OCI-LY7 (cell line): ENCODE data around the gene RNF150. TPM values are rescaled to one million over a fixed set of nuclear protein-coding genes. Genes with fewer than 3 reads are reported as not detected.

Experiments
- BruUV-seq: library from RNA; stranded (reverse); fragments of 400-500 nt; replicated peaks from 2 replicates; lab custom pipeline; 2021; lab: Mats Ljungman, UMichigan
- CTCF ChIA-PET: fragments of 300-600 bp; sonication (Branson Sonifier 250); formaldehyde crosslinking; loops from one replicate; lab custom pipeline; 2022; ENCODE audit warnings: antibody characterized with exemption; ENCODE audit not compliant: unreplicated experiment; lab: Charles Lee
- POLR2A ChIA-PET: fragments of 300-600 bp; sonication (Branson Sonifier 250); formaldehyde crosslinking; loops from one replicate; lab custom pipeline; 2022; ENCODE audit warnings: antibody characterized with exemption; lab: Charles Lee
- DNase-seq: peaks from one replicate; pipeline ENCODE4 v3.0.0-alpha.2; 2015; ENCODE audit warnings: low spot score
- H2AFZ ChIP-seq: fragments of 200-600 bp; sonication (generic), shearing (Covaris generic); 2 replicates; pipeline ENCODE4 v1.6.1; 2014; ENCODE audit warnings: mild to moderate bottlenecking, antibody characterized with exemption, low read length, moderate library complexity
- H3K27ac ChIP-seq: fragments of 200-600 bp; sonication (generic); 2 replicates; pipeline ENCODE4 v1.5.1; 2014; ENCODE audit warnings: mixed run types, low read depth, mild to moderate bottlenecking, moderate library complexity, low read length, inconsistent platforms; ENCODE audit not compliant: poor library complexity, severe bottlenecking
- H3K36me3 ChIP-seq: fragments of 200-600 bp; sonication (generic); 2 replicates; pipeline ENCODE4 v1.6.1; 2014; ENCODE audit warnings: mild to moderate bottlenecking, antibody characterized with exemption, low read length, moderate library complexity, mixed read lengths; ENCODE audit not compliant: insufficient read depth
- H3K4me1 ChIP-seq: fragments of 200-600 bp; sonication (generic); 2 replicates; pipeline ENCODE4 v1.5.1; 2014; ENCODE audit warnings: mild to moderate bottlenecking, low read length; ENCODE audit not compliant: insufficient read depth, poor library complexity, severe bottlenecking
- H3K4me2 ChIP-seq: fragments of 200-600 bp; sonication (generic); 2 replicates; pipeline ENCODE4 v1.6.1; 2014; ENCODE audit warnings: mild to moderate bottlenecking, low read length
- H3K4me3 ChIP-seq: fragments of 200-600 bp; sonication (generic); 2 replicates; pipeline ENCODE4 v1.5.1; 2014; ENCODE audit warnings: mild to moderate bottlenecking, low read depth, low read length; ENCODE audit not compliant: poor library complexity, severe bottlenecking
- H3K79me2 ChIP-seq: fragments of 200-600 bp; sonication (generic); 2 replicates; pipeline ENCODE4 v1.6.1; 2016; ENCODE audit warnings: low read depth, mild to moderate bottlenecking, low read length, moderate library complexity, mixed read lengths; ENCODE audit not compliant: insufficient read depth
- H3K9me2 ChIP-seq: fragments of 200-600 bp; sonication (generic); 2 replicates; pipeline ENCODE4 v1.6.1; 2016; ENCODE audit warnings: mild to moderate bottlenecking, low read length, mixed read lengths; ENCODE audit not compliant: insufficient read depth
- H3K9me3 ChIP-seq: fragments of 200-600 bp; sonication (generic); 2 replicates; pipeline ENCODE4 v1.6.1; 2014; ENCODE audit warnings: mild to moderate bottlenecking, mixed run types, low read length, mixed read lengths
- H4K20me1 ChIP-seq: fragments of 200-600 bp; sonication (generic); 2 replicates; pipeline ENCODE4 v1.6.1; 2014; ENCODE audit warnings: mild to moderate bottlenecking, antibody characterized with exemption, low read length, moderate library complexity, mixed read lengths; ENCODE audit not compliant: insufficient read depth
- EZH2phosphoT487 ChIP-seq: fragments of 200-600 bp; sonication (generic); IDR thresholded peaks from 2 replicates; pipeline ENCODE4 v1.6.1; 2018; ENCODE audit warnings: low read depth, borderline replicate concordance, mild to moderate bottlenecking, mixed run types, antibody characterized with exemption, low read length, moderate library complexity, mixed read lengths
- intact Hi-C: fragments of 100-400 bp; cut with micrococcal nuclease; formaldehyde crosslinking; loops from one replicate; pipeline ENCODE4 v1.10.0; 2022; ENCODE audit not compliant: unreplicated experiment
- total RNA-seq, 2 experiments: library from RNA; depleted of rRNA in 1 of 2; stranded (reverse); fragments of >200 nt in 1 of 2; shearing (Covaris generic) in 1 of 2; gene quantifications; 2 replicates each; pipeline ENCODE4 v1.2.3, GENCODE V29; 2014 to 2022
- TF ChIP-seq, protein P1 (sequence below): fragments of 200-600 bp; sonication (generic); conservative IDR thresholded peaks from 2 replicates; pipeline ENCODE4 v1.5.1; 2014; ENCODE audit warnings: mild to moderate bottlenecking, antibody characterized with exemption, low read length, moderate library complexity, mixed read lengths

The RNF150 gene
- total RNA-seq, 2 experiments from 2014 or later = not detected

GRCh38 chr4:140937866-140938265 lies 195.4 kb downstream of the RNF150 start:
- Histone ChIP-seq H3K79me2 (no peaks in the 10 kb centered on the region), H3K36me3 (no peaks in the 10 kb centered on the region), H3K4me1 (no peaks in the 10 kb centered on the region), H3K4me2 (no peak overlapping the region), H3K4me3 (no peak overlapping the region), H3K9me2 (no peaks in the 10 kb centered on the region), H4K20me1 (no peaks in the 10 kb centered on the region), H2AFZ (no peak overlapping the region), H3K27ac (no peak overlapping the region), H3K9me3 (no peaks in the 10 kb centered on the region)
- ChIA-PET POLR2A (interaction anchor here (0.6 to 0.9 kb wide), 2 partner anchors 84 to 883 kb away, joined by 3 read pairs; no protein-coding TSS in a partner anchor), CTCF (no interaction called here)
- no TSS peak for BruUV-seq
- intact Hi-C loops = no loop called here
- TF ChIP-seq, protein P1, sequence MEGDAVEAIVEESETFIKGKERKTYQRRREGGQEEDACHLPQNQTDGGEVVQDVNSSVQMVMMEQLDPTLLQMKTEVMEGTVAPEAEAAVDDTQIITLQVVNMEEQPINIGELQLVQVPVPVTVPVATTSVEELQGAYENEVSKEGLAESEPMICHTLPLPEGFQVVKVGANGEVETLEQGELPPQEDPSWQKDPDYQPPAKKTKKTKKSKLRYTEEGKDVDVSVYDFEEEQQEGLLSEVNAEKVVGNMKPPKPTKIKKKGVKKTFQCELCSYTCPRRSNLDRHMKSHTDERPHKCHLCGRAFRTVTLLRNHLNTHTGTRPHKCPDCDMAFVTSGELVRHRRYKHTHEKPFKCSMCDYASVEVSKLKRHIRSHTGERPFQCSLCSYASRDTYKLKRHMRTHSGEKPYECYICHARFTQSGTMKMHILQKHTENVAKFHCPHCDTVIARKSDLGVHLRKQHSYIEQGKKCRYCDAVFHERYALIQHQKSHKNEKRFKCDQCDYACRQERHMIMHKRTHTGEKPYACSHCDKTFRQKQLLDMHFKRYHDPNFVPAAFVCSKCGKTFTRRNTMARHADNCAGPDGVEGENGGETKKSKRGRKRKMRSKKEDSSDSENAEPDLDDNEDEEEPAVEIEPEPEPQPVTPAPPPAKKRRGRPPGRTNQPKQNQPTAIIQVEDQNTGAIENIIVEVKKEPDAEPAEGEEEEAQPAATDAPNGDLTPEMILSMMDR = no peak
- no peak for TF ChIP-seq EZH2phosphoT487
- DNase-seq = no peak

DNA sequence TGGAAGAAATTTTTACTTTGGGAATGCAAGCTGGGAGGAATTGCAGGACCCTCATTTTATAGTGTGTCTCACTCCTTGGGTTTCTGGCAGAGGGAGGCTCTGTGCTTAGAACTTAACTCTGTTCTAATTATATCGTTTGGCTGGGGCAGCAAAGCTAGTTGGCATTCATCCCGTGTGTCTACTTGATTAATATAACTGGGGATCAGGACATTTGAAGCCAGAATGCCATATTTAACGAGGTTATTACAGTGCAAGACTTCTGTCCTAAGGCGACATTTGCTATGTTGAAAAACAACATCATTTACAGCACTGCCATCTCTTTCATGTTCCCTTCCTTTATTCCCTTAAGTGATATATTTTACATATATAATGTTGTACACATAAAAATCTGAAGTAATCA lies 198.0 kb downstream of the RNF150 start:
- no peaks in the 10 kb centered on the region for H3K9me2 ChIP-seq
- ChIA-PET POLR2A (interaction anchor here (0.7 kb wide), 1 partner anchor 42 kb away, joined by 3 read pairs; no protein-coding TSS in a partner anchor), CTCF (no interaction called here)
- no peaks in the 10 kb centered on the region for H3K36me3 ChIP-seq
- no peak overlapping the region for H3K4me3 ChIP-seq
- intact Hi-C loops = no loop called here
- no peak overlapping the region for H2AFZ ChIP-seq
- H3K9me3 ChIP-seq = no peaks in the 10 kb centered on the region
- H3K4me1 ChIP-seq = no peaks in the 10 kb centered on the region
- H4K20me1 ChIP-seq = no peaks in the 10 kb centered on the region
- no peak for DNase-seq
- no peak overlapping the region for H3K27ac ChIP-seq
- no peak for TF ChIP-seq EZH2phosphoT487
- TF ChIP-seq, protein P1 = no peak
- BruUV-seq = no TSS peak
- no peak overlapping the region for H3K4me2 ChIP-seq
- no peaks in the 10 kb centered on the region for H3K79me2 ChIP-seq

DNA sequence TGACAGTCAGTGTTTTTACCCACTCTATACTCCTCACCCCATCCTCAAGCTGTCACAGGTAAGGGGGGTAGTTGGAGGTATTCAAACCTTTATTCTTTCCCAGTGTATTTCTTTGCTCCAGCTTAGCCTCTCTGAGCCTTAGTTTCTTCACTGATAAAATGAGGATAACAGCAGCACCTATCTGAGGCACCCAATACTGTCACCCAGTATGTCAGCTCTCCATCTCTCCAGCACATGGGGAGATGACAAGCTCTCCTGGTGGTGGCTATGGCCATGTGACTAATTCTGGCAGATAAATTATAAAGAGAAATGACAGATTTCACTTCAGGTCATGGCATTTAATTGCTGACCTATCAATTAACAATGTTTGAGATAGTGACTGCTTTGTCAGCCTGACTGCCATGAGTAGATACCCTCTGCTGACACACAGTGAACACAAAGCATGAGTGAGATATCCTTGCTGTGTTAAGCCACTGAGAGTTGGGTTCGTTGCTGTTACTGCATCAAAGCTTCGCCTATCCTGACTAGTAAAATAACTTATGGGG lies 200.7 kb downstream of the RNF150 start:
- H2AFZ ChIP-seq = no peak overlapping the region
- no peak for TF ChIP-seq EZH2phosphoT487
- TF ChIP-seq, protein P1 = no peak
- intact Hi-C loops = no loop called here
- H3K9me3 ChIP-seq = no peaks in the 10 kb centered on the region
- no peak for DNase-seq
- no peaks in the 10 kb centered on the region for H3K9me2 ChIP-seq
- no peak overlapping the region for H3K27ac ChIP-seq
- POLR2A ChIA-PET = no interaction called here
- H4K20me1 ChIP-seq = no peaks in the 10 kb centered on the region
- CTCF ChIA-PET = no interaction called here
- no peak overlapping the region for H3K4me2 ChIP-seq
- no peaks in the 10 kb centered on the region for H3K79me2 ChIP-seq
- H3K4me3 ChIP-seq = no peak overlapping the region
- H3K36me3 ChIP-seq = no peaks in the 10 kb centered on the region
- no TSS peak for BruUV-seq
- no peaks in the 10 kb centered on the region for H3K4me1 ChIP-seq
